B cell (primary cell): ENCODE results near the gene TRA2A. TPM values are rescaled to one million over a fixed set of nuclear protein-coding genes. Genes with fewer than 3 reads are reported as not detected.

Source experiments
- ATAC-seq: fragments of 200-7000 bp; cut with Tn5 transposase; one replicate; pipeline ENCODE4 v1.10.0; 2021; ENCODE audit warnings: low read depth, mild to moderate bottlenecking, moderate number of reproducible peaks, moderate library complexity
- CTCF ChIA-PET: fragments of 350-600 bp; sonication (Branson Sonifier 250); formaldehyde crosslinking; loops from one replicate; lab custom pipeline; 2021; ENCODE audit warnings: antibody characterized with exemption, inconsistent platforms; lab: Charles Lee
- POLR2A ChIA-PET: fragments of 350-600 bp; sonication (Branson Sonifier 250); formaldehyde crosslinking; loops from one replicate; lab custom pipeline; 2021; ENCODE audit warnings: antibody characterized with exemption; lab: Charles Lee
- DNase-seq: peaks from one replicate; pipeline ENCODE4 v3.0.0; 2013
- H2AFZ ChIP-seq: 2 replicates; pipeline ENCODE4 v1.6.1; 2012; ENCODE audit warnings: mild to moderate bottlenecking, low read depth, low read length; ENCODE audit not compliant: insufficient read depth, poor library complexity, severe bottlenecking
- H3K27ac ChIP-seq, 2 donors: 1 replicate in 1 of 2; 2 replicates in 1 of 2; pipeline ENCODE4 v1.5.1; 2012 to 2013; ENCODE audit warnings: low read length in 2 of 2, mild to moderate bottlenecking in 2 of 2, moderate library complexity in 1 of 2
- H3K27me3 ChIP-seq, 4 experiments: fragments of 200-600 bp in 1 of 4; sonication (generic) in 1 of 4; replicated peaks in 1 of 4; 1 replicate in 2 of 4; 2 replicates in 2 of 4; pipeline versions ENCODE4 v1.6.1 to v1.7.0; 2013 to 2016; ENCODE audit warnings: low read length in 3 of 4, mild to moderate bottlenecking in 2 of 4, mixed read lengths in 1 of 4, moderate library complexity in 1 of 4; ENCODE audit not compliant: insufficient read depth in 4 of 4, control insufficient read depth in 3 of 4; ENCODE audit errors: control extremely low read depth in 1 of 4
- H3K36me3 ChIP-seq, 2 experiments: replicated peaks in 1 of 2; 1 replicate in 1 of 2; 2 replicates in 1 of 2; pipeline versions ENCODE4 v1.6.1 to v1.7.1; 2013; ENCODE audit warnings: low read length in 1 of 2; ENCODE audit not compliant: insufficient read depth in 2 of 2, control insufficient read depth in 1 of 2; ENCODE audit errors: control extremely low read depth in 1 of 2, extremely low read depth in 1 of 2
- H3K4me1 ChIP-seq, 2 donors: fragments of 200-600 bp in 1 of 2; sonication (generic) in 1 of 2; 1 replicate in 1 of 2; 2 replicates in 1 of 2; pipeline versions ENCODE4 v1.5.1 to v1.6.1; 2013 to 2017; ENCODE audit warnings: low read length in 2 of 2; ENCODE audit not compliant: control insufficient read depth in 2 of 2, insufficient read depth in 2 of 2
- H3K4me2 ChIP-seq: replicated peaks from 2 replicates; pipeline ENCODE3; 2012; ENCODE audit warnings: mild to moderate bottlenecking, low read depth, low read length; ENCODE audit not compliant: poor library complexity, severe bottlenecking
- H3K4me3 ChIP-seq, 5 experiments: fragments of 200-600 bp in 1 of 5; sonication (generic) in 1 of 5; 1 replicate in 3 of 5; 2 replicates in 2 of 5; pipeline versions ENCODE4 v1.5.1 to v1.7.0; 2011 to 2016; ENCODE audit warnings: low read length in 4 of 5, mild to moderate bottlenecking in 4 of 5, low read depth in 2 of 5, control low read depth in 1 of 5, moderate library complexity in 1 of 5; ENCODE audit not compliant: insufficient read depth in 1 of 5; ENCODE audit errors: control extremely low read depth in 1 of 5, extremely low read depth in 1 of 5
- H3K79me2 ChIP-seq: fragments of 200-600 bp; sonication (generic); one replicate; pipeline ENCODE4 v1.6.0; 2016; ENCODE audit warnings: low read length; ENCODE audit not compliant: control insufficient read depth, insufficient read depth
- H3K9ac ChIP-seq: fragments of 200-600 bp; sonication (generic); 2 replicates; pipeline ENCODE4 v1.6.1; 2017; ENCODE audit warnings: mild to moderate bottlenecking, low read length, moderate library complexity
- H3K9me3 ChIP-seq, 3 donors: one replicate each; pipeline versions ENCODE4 v1.6.1 to v1.7.1; 2013; ENCODE audit warnings: low read length in 2 of 3; ENCODE audit not compliant: control insufficient read depth in 2 of 3, insufficient read depth in 1 of 3; ENCODE audit errors: control extremely low read depth in 1 of 3
- H4K20me1 ChIP-seq: 2 replicates; pipeline ENCODE4 v1.6.0; 2012; ENCODE audit warnings: mild to moderate bottlenecking, low read length; ENCODE audit not compliant: insufficient read depth, control insufficient read depth, poor library complexity, severe bottlenecking
- H3K27ac Mint-ChIP-seq: one replicate; pipeline ENCODE4 v1.8.0; 2021; ENCODE audit warnings: mixed read lengths
- H3K27me3 Mint-ChIP-seq: one replicate; pipeline ENCODE4 v1.8.0; 2021; ENCODE audit warnings: mixed read lengths
- H3K4me1 Mint-ChIP-seq: one replicate; pipeline ENCODE4 v1.8.0; 2021; ENCODE audit warnings: mixed read lengths
- H3K4me3 Mint-ChIP-seq: one replicate; pipeline ENCODE4 v1.8.0; 2021; ENCODE audit warnings: mixed read lengths
- H3K9me3 Mint-ChIP-seq: one replicate; pipeline ENCODE4 v1.8.0; 2022; ENCODE audit warnings: mixed read lengths; ENCODE audit not compliant: insufficient read depth
- CTCF ChIP-seq: fragments of 200-600 bp; IDR thresholded peaks from one replicate; pipeline ENCODE4 v1.8.0; 2022; ENCODE audit warnings: antibody characterized with exemption, mild to moderate bottlenecking
- EZH2 ChIP-seq: IDR thresholded peaks from 2 replicates; pipeline ENCODE4 v1.6.1; 2012; ENCODE audit warnings: borderline replicate concordance, low read depth, mild to moderate bottlenecking, moderate library complexity, low read length; ENCODE audit not compliant: insufficient read depth, poor library complexity, severe bottlenecking
- WGBS: methylation state at CpG from one replicate; pipeline ENCODE4 v1.1.5; 2013; ENCODE audit warnings: missing lambda C conversion rate; ENCODE audit not compliant: insufficient coverage; 5-methylcytosine and 5-hydroxymethylcytosine counted together
- intact Hi-C: fragments of 100-400 bp; cut with micrococcal nuclease; formaldehyde crosslinking; loops from one replicate; pipeline ENCODE4 v1.10.0; 2022
- polyA plus RNA-seq: library from polyadenylated mRNA; depleted of rRNA; stranded (reverse); fragments of >200 nt; gene quantifications from 2 replicates; pipeline ENCODE4 v1.2.3, GENCODE V29; 2012
- small RNA-seq: library from RNA; depleted of rRNA; stranded (forward); fragments of <200 nt; gene quantifications from one replicate; pipeline ENCODE3, GENCODE V24; 2012; ENCODE audit warnings: low replicate concordance, low read depth; ENCODE audit not compliant: insufficient read length
- total RNA-seq, 2 donors: library from RNA; stranded (reverse); fragments of 120-200 nt in 1 of 2; gene quantifications; 1 replicate in 1 of 2; 2 replicates in 1 of 2; pipeline versions ENCODE4 v1.2.3 to v1.2.4, GENCODE V29; 2013 to 2022

TRA2A gene
- total and polyA plus RNA-seq, 2 donors (not counting 1 experiment from before 2014, with no cell fraction given), result 107 to 173 TPM

- H3K4me3 Mint-ChIP-seq, result no peak overlapping the region
- intact Hi-C loops, result no loop called here
- no peak overlapping the region for H3K4me2 ChIP-seq
- ChIA-PET POLR2A (no interaction called here), CTCF (interaction anchor here (0.9 to 1.0 kb wide), 2 partner anchors 25 to 97 kb away, joined by 4 read pairs; no protein-coding TSS in a partner anchor)
- H3K36me3 ChIP-seq, result peaks cover 0 to 7% of the 10 kb centered on the region in 2 experiments
- H3K9me3 Mint-ChIP-seq, result no peaks in the 10 kb centered on the region
- H3K27ac Mint-ChIP-seq, result no peak overlapping the region
- H2AFZ ChIP-seq, result no peak overlapping the region
- H3K4me1 ChIP-seq, result no peaks in the 10 kb centered on the region
- ATAC-seq (no peak), DNase-seq (no peak)
- no peak overlapping the region for H3K4me3 ChIP-seq
- peaks cover 0 to 2% (median 0%) of the 10 kb centered on the region in 3 donors for H3K9me3 ChIP-seq
- H3K27me3 Mint-ChIP-seq, result peaks cover 20% of the 10 kb centered on the region
- H3K4me1 Mint-ChIP-seq, result peaks cover 2% of the 10 kb centered on the region
- no peak for TF ChIP-seq EZH2
- no peak for TF ChIP-seq CTCF
- WGBS, result 88% methylated on average over 5 of the region's 5 CpGs
- peaks cover 0 to 12% (median 1%) of the 10 kb centered on the region in 4 experiments for H3K27me3 ChIP-seq
- H3K79me2 ChIP-seq, result no peaks in the 10 kb centered on the region
- H3K27ac ChIP-seq, result no peak overlapping the region
- H4K20me1 ChIP-seq, result no peaks in the 10 kb centered on the region
- no peak overlapping the region for H3K9ac ChIP-seq
These were observed 76.8 kb downstream of the TRA2A start for GRCh38 chr7:23454881-23455526.

Small RNAs within 50 kb of the gene (small RNA-seq; reads per million reads assigned to genes)
- not detected for gene AC079780.1
- not detected for gene RF00019

Other genes with a start within 250 kb of the TRA2A start
- gene MALSU1, start 232.6 kb downstream of the TRA2A start, total RNA-seq, result 38.0 and 40.8 TPM in 2 replicates
- 20.8 and 22.3 TPM in 2 replicates for gene MALSU1, start 232.6 kb downstream of the TRA2A start, polyA plus RNA-seq
- 10.0 and 11.3 TPM in 2 replicates for gene IGF2BP3, start 61.5 kb downstream of the TRA2A start, total RNA-seq
- gene IGF2BP3, start 61.5 kb downstream of the TRA2A start, polyA plus RNA-seq, result 0.50 and 0.63 TPM in 2 replicates
- gene CCDC126, start 65.4 kb upstream of the TRA2A start, total RNA-seq, result 15.0 and 18.0 TPM in 2 replicates
- gene CCDC126, start 65.4 kb upstream of the TRA2A start, polyA plus RNA-seq, result 3.1 and 4.4 TPM in 2 replicates
- gene FAM221A, start 148.2 kb upstream of the TRA2A start, total RNA-seq, result 10.7 and 10.8 TPM in 2 replicates
- 9.1 and 11.3 TPM in 2 replicates for gene FAM221A, start 148.2 kb upstream of the TRA2A start, polyA plus RNA-seq
- 1.6 and 1.8 TPM in 2 replicates for gene STK31, start 178.2 kb upstream of the TRA2A start, total RNA-seq
- 0.13 and 0.14 TPM in 2 replicates for gene STK31, start 178.2 kb upstream of the TRA2A start, polyA plus RNA-seq